GM10248 (cell line): ENCODE data around the gene RAD51D.

Source experiments
- CTCF ChIA-PET: fragments of 300-600 bp; sonication (Branson Sonifier 250); formaldehyde crosslinking; extraction: SDS; loops from one replicate; lab custom pipeline; 2021; ENCODE audit warnings: antibody characterized with exemption; lab: Yijun Ruan, JAX
- POLR2A ChIA-PET: fragments of 350-650 bp; sonication (Branson Sonifier 250); formaldehyde crosslinking; extraction: SDS; loops from one replicate; lab custom pipeline; 2020; ENCODE audit warnings: antibody characterized with exemption; lab: Yijun Ruan, JAX
- DNase-seq: peaks from one replicate; pipeline ENCODE4 v3.0.0; 2012; ENCODE audit errors: extremely low spot score
- TF ChIP-seq, protein P1 (sequence below): IDR thresholded peaks from 2 replicates; pipeline ENCODE4 v1.5.1; 2012; ENCODE audit warnings: mild to moderate bottlenecking, low read depth; ENCODE audit errors: extremely low read depth, missing control alignments, control extremely low read depth

The RAD51D gene

DNA sequence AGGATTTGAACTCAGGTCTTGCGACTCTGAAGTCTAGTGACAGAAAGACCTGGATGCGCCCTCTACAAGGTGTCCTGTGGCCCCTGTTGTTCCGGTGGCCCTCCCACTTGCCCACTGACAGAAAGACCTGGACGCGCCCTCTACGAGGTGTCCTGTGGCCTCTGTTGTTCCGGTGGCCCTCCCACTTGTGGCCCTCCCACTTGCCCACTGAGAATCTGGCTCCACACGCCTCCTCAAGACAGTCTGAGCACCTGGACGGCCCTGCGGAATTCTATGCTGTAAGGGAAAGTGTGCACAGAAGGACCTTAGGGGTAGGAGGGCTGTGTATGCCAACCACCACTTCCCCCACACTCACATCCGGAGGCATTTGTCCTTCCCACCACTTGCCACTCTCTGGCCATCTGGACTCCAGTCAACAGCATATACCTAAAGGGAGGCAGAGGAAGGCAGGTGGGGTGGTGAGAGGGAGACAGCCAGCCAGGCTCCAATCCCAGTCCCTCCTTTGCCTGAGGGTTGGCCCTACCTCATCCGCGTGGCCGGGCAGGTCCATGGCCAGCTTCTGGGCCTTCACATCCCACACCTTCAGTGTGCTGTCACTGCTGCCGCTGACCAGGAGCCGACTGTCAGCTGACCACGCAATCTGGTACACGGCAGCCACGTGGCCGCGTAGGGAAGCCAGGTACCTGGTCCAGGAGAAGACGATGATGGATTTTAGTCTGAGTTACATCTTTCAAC, 13.3 kb upstream of the RAD51D start:
- no peak for DNase-seq
- ChIA-PET CTCF (interaction anchor here (1.7 kb wide), 1 partner anchor 614 kb away, joined by 3 read pairs; no protein-coding TSS in a partner anchor), POLR2A (no interaction called here)
- TF ChIP-seq, protein P1, sequence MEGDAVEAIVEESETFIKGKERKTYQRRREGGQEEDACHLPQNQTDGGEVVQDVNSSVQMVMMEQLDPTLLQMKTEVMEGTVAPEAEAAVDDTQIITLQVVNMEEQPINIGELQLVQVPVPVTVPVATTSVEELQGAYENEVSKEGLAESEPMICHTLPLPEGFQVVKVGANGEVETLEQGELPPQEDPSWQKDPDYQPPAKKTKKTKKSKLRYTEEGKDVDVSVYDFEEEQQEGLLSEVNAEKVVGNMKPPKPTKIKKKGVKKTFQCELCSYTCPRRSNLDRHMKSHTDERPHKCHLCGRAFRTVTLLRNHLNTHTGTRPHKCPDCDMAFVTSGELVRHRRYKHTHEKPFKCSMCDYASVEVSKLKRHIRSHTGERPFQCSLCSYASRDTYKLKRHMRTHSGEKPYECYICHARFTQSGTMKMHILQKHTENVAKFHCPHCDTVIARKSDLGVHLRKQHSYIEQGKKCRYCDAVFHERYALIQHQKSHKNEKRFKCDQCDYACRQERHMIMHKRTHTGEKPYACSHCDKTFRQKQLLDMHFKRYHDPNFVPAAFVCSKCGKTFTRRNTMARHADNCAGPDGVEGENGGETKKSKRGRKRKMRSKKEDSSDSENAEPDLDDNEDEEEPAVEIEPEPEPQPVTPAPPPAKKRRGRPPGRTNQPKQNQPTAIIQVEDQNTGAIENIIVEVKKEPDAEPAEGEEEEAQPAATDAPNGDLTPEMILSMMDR = no peak

DNA sequence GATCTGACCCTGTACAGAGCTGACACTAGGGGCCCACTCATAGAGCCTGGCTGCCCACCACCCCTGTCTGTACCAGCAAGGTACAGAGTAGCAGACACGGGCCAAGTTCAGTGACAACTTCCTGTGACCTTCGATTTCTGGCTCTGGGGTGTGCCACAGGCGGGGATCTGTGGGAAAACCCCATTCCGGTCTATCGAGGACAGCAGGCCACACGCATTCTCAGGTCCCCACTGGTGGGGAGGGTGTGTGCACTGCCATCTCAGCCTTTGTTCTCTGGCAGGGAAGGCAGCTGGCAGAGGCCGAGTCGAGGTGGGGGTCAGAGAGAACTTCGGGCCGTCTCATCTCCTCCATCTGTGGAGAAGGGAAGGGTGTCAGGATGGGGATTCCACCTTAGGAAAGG, 12.4 kb upstream of the RAD51D start:
- TF ChIP-seq, protein P1 = no peak
- ChIA-PET CTCF (no interaction called here), POLR2A (no interaction called here)
- no peak for DNase-seq

DNA sequence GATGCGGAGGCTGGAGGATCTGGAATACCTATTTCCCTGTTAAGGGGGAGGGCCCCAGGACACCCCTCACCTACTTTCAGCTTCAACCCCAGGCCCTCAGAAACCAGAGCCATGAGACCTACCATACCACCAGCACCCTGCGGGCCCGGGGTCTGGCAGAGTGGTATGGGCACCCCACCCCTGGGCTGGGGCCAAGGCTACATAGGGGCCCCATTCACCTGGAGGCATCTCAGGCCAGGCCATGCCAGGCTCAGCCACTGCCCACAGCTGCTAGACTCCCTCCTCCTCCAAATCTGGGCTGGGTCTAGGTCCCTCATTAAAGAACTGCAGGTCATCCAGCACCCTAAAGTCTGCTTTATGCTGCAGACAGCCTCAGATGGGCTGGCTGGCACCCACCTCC, 10.7 kb upstream of the RAD51D start:
- ChIA-PET POLR2A (no interaction called here), CTCF (interaction anchor here (1.0 to 4.4 kb wide), 6 partner anchors 8 to 132 kb away, joined by 3 to 29 read pairs (median 5); partner anchors contain the start of genes FNDC8, NLE1 and RAD51D)
- TF ChIP-seq, protein P1 = no peak
- no peak for DNase-seq

DNA sequence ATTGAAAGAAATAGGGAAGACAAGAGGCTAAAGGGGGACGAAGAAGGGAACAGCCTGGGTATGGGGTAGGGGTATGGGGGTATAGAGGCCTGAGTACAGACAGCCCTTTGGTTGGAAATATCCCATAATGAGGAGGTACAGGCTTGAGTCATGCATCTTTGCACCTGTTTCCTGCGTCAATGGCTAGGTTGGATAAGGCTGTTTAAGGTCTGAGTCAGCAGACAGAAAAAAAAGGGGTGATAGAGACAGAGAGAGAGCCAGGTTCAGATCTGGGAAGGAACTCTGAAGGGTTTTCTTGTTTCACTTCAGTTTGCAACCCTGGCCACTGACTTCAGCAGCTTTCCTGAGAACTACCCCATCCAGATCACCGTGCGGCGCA, 10.3 kb upstream of the RAD51D start:
- DNase-seq = no peak
- TF ChIP-seq, protein P1 = no peak
- POLR2A ChIA-PET = no interaction called here
- CTCF ChIA-PET = interaction anchor here (1.0 to 4.4 kb wide), 5 partner anchors 9 to 40 kb away, joined by 3 to 29 read pairs (median 7); partner anchors contain the start of genes NLE1 and RAD51D

DNA sequence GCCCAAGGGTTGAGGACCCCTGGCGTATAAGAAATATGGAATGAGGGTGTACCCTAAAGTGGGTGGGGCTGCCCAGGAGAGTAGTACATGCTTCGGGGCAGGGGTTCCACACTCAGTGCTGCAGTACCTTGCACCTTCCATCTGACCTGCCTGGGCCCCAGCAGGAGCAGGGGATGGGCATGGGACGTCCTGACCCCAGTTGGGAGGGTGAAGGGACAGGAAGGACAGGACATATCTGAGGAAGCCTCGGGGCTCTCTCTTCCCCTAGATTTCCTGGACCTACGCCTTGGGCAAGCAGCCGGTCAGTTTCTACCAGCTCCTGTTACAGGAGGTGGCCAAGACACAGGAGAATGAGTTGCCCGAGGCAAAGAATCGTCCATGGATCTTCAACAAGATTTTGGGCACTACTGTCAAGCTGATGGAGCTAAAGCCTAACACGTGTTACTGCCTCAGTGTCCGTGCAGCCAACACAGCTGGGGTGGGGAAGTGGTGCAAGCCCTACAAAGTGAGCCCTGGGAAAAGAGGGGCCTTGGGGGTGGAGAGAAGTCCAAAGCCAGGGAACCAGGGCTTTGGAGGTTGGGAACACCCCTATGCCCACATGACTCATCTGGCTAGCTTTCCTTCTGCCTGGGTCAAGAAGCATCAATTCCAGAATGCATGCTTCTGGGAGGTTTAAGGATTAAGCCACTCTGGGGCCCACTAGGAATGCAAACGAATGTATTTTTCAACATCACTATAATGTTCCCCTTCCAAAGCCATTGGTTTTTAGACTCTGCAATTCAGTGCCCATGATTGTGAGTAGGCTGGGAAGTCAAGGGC, 9.7 kb upstream of the RAD51D start:
- ChIA-PET POLR2A (no interaction called here), CTCF (interaction anchor here (1.1 to 4.4 kb wide), 3 partner anchors 10 to 14 kb away, joined by 4 to 29 read pairs (median 10); partner anchors contain the start of gene RAD51D)
- TF ChIP-seq, protein P1 = no peak
- no peak for DNase-seq

DNA sequence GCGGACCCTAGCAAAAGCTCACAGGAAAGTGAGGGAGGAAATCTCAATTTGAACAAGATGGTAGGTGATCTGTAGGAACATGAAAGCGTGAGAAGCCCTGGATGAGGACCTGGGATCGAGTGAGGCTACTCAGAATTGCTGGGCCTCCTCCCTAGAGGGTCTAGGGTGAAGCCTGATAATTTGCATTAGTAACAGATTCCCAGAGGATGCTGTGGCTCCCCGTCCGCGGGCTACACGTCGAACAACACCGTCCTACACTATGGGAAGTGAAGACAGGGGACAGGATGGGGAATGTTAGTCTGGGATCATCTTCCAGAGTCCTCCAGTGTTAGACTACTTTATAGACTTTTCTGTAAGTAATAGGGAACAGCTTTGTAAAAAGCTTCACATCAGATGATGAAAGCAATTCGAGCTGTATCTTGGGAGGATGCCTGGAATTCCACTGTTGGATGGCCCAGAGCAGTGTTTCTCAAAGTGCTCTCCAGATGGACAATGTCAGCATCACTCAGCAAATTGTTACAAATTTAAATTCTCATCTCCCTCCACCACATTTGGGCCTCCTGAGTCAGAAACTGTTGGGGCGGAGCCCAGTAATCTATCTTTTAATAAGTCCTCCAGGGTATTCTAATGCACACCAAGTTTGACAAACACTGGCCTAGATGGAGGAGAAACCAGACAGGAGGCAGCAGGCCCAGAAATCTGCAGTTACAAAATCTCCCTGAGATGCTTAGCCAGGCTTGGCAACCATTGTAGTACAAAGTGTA, 8.3 kb upstream of the RAD51D start:
- TF ChIP-seq, protein P1 = no peak
- ChIA-PET POLR2A (no interaction called here), CTCF (interaction anchor here (0.8 to 4.4 kb wide), 6 partner anchors 9 to 708 kb away, joined by 3 to 29 read pairs (median 5); partner anchors contain the start of gene RAD51D)
- DNase-seq = no peak
